HG03159 (cell line): ENCODE results near the gene MRPS18C.
"Not testable (repeated sequence)": the region's sequence is repeated elsewhere in the genome, so short reads cannot be mapped to it uniquely, and the experiment has no call there.

Experiments
- ATAC-seq: cut with Tn5 transposase; IDR thresholded peaks from one replicate; pipeline ENCODE4 v1.9.1; 2021; ENCODE audit warnings: mild to moderate bottlenecking, moderate library complexity; ENCODE audit not compliant: unreplicated experiment

Gene MRPS18C

DNA sequence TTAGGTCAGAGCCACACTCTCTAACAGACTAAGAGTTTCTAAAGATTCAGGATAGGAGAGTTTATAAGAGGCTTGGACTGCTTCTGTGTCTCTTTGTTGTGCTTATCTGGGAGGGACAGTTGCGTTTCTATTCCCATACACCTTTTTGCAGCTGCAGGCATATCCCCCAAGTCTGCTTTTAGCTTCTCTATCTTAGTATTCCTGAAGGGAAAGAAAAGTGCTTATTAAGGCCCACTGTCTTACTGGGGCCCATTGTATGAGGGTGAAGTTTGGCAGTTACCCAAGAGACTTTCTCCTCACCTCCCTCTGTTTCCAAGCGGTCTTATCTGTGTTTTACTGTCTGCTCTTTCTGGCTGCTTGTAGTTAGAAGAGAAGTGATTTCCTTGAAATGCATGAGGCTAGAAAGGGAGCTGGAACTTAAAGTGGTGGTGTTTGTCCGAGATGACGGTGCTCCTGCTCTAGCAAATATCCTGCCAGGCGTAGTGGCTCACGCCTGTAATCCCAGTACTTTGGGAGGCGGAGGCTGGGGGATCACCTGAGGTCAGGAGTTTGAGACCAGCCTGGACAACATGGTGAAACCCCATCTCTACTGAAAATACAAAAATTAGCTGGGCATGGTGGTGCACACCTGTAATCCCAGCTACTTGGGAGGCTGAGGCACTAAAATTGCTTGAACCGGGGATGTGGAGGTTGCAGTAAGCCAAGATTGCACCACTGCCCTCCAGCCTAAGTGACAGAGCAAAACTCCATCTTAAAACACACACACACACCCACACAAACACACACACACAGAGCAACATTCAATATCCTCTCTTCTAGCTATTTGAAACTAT lies 40.4 kb downstream of the MRPS18C start:
- not testable (repeated sequence) for ATAC-seq

- ATAC-seq, result no peak
Measured at GRCh38 chr4:83498187-83498586, 42.3 kb downstream of the MRPS18C start.

DNA sequence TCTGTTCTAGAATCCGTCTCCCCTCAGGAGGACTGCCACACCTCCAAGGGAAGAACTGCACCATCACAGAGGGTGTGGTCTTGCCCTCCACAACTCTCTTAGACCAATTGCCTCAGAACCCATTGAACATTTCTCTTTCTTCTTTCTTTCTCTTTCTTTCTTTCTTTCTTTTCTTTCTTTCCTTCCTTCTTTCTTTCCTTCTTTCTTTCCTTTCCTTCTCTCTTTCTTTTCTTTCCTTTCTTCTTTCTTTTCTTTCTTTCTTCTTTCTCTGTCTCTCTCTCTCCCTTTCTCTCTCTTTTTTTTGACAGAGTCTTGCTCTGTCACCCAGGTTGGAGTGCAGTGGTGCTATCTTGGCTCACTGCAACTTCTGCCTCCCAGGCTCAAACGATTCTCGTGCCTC lies 45.8 kb downstream of the MRPS18C start:
- ATAC-seq, result not testable (repeated sequence)

GRCh38 chr4:83503974-83504373 lies 48.1 kb downstream of the MRPS18C start:
- no peak for ATAC-seq

DNA sequence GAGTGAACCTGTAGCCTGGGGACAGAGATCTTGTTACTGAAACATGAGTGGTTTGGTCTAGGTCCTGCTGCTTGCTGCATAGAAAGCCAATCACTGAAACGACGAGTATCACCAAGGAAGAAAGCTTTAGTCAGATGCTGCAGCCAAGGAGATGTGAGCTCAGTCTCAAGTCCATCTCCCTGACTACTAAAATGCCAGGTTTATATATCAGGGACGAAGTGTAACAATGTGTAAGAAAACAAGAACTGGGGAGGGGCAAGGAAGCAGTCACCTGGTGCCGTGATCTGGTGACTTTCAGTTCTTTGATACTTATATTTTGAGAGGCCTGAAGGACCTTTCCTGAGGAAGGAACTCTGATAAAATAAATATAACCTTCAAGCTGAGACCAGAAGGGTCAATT lies 48.6 kb downstream of the MRPS18C start:
- no peak for ATAC-seq

DNA sequence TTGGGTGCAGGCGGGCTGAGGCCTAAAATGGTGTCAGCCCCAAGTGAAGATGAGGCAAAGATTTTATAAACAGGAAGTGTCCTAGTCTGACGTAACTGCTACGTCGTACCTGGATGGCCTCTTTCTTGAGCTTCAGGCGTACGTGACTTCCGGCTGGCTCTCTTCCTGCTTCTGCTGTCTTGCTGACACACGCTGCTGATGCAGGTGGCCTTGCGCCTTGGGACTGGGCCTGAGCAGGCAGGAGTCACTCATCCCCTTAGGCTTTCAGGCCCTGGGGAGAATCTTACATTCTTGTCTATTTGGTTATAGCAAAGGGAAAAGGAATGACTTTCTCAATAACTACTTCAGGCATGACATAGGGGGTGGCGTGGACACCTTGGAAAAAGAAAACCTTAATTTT lies 49.1 kb downstream of the MRPS18C start:
- ATAC-seq, result no peak

DNA sequence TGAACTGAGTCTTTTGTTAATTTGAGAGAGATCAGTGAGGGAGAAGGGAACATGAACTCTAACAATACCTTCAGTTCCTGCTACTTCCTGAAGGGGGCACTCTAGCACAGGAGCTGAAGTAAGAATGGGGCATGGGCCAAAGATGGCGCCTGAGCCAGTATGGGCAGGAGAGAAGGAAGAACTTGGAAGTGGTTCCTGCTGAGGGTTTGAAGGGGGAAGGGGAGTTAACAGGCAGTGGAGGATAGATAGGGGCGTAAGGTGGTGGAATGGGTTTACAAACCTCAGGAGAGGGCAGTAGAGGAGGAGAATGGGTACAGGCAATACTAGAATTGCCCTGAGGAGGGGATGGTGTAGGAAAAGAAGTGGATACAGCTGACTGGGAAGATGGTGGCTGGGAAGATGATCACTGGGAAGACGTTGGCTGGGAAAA lies 53.3 kb downstream of the MRPS18C start:
- ATAC-seq, result not testable (repeated sequence)

- ATAC-seq, result no peak
Measured at GRCh38 chr4:83510442-83510841, 54.6 kb downstream of the MRPS18C start.
